ENCODE measurements around the gene TPT1.
A peak's percentile ranks its signal among the peaks of the same experiment; 100 is the strongest.
"Not testable (repeated sequence)": the region's sequence is repeated elsewhere in the genome, so short reads cannot be mapped to it uniquely, and the experiment has no call there.

Gene TPT1

DNA sequence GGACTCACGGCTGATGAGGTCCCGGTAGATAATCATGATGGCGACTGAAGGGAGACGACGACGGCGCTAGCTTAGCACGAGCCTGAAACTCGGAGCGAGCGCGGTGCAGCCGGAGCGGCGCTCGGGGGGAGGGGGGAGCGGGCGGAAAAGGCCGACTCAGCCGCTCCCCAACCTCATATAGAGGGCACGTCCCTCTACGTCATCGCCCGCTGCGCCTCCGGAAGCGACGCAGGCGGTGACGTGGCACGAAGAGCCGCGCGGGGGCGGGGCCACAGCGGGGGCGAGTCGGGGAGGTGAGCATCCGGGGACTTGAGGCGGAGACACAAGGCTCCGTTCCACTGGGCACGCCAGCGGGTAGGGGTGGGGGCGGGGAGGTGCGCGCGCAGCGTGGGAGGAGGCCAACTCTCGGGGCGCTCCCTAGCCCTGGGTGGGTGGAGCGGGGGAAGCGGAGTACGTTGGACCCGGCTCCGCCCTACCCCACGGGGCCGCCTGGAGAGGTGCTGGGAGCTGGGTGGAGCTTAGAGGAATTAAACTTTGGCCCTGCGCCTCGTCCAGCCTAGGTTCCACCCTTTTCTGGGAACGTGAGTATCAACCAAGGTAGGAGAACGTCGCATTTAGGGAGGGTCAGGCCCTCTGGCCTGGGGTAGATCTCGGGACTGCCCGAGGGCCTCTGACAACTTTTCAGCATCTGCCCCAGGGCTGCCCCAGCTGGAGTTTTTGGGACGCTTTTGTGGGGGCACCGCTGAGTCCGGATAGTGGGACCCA is at the start of gene TPT1:
Gene TPT1 (minus strand): TSS at position 150 of the 765 bp plus-strand sequence. CDS start 114 bp downstream, at position 36.
- DNase-seq: peak; percentile 100

DNA sequence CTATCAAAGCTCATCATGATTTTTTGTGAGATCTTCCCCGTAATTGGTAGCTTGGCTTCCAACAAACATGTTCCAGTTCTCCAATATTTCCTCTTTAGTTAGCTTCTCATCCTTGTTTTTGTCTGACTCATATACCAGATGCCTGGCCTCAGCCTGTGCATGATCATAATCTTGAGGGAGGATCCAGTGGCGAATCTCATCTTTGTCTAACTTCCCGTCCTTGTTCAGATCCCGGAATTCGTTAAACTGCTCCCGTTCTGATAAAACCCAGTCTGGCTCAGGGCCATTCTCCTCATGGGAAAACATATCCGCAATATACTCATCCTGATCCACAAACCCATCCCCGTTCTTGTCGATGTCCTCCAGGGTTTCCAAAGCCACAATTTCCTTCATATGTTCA is 49.4 kb upstream of the TPT1 start:
- not testable (repeated sequence) for DNase-seq

DNA sequence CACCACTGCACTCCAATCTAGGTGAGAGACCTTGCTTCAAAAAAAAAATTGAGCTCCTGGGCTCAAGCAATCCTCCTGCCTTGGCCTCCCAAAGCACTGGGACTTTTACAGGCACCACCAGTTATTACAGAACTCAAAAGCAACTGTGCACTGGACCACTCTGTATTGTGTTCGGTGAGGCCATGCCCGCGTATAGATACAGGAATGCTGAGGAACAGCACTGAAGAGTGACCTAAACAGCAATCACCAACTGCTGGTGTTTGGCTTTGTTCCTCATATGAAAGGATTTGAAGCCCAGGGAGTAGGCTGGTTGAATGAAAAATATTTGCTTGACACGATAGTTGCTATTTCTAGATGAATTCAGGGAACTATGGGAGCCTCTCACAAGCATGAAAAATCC is 47.7 kb upstream of the TPT1 start:
- no peak for DNase-seq

DNA sequence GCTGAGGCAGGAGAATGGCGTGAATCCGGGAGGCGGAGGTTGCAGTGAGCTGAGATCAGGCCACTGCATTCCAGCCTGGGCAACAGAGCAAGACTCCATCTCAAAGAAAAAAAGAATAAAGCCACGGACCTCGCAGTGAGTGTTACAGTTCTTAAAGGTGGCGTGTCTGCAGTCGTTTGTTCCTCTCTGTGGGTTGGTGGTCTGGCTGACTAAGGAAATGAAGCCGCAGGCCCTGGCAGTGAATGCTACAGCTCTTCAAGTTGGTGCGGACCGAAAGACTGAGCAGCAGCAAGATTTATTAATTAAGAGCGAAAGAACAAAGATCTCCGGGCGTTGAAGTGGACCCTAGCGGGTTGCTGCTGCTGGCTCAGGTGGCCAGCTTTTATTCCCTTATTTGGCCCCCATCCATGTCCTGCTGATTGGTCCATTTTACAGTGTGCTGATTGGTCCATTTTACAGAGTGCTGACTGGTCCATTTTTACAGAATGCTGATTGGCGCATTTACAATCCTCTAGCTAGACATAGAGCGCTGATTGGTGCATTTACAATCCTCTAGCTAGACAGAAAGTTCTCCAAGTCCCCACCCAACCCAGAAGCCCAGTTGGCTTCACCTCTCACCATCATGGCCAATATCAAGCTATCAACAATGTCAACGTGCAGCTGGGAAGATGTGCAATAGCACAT is 46.1 kb upstream of the TPT1 start:
- not testable (repeated sequence) for DNase-seq

DNA sequence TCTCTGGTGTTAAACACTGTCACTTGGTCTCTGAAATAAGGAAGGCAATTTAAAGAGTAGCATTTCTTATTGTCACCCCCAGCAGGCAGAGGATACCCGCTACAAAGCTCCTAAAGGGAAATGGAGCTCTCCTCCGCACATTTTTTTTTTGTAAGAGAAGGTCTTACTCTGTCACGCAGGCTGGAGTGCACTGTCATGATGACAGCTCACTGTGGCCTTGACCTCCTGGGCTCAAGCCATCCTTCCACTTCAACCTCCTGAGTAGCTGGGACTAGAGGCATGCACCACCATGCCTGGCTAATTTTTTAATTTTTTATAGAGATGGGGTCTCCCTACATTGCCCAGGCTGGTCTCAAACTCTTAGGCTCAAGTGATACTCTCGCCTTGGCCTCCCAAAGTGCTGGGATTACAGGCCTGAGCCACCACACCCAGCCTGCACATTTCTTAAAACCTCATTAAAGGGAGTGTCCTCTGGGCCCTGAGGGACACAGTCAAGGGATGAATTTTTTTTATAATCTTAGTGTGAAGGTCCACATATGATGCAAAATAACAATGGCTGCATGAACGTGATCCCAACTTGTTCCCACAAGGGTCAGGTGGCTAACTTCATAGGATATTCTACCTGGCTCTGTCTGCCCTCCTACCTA is 45.0 kb upstream of the TPT1 start:
- no peak for DNase-seq

DNA sequence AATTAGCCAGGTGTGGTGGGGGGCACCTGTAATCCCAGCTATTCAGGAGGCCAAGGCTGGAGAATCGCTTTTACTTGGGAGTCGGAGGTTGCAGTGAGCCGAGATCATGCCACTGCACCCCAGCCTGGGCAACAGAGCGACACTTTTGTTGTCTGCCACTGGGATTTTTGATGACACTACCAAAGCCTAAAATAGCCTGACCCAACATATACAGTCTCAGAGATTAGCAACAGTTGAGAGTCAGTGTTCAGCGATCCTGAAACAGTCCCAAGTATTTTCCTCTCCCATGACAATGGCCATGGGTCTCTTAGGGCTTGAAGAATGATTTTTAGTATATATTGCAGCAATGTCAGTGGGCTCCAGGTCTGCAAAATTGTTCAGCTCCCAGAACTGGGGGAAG is 44.3 kb upstream of the TPT1 start:
- no peak for DNase-seq

DNA sequence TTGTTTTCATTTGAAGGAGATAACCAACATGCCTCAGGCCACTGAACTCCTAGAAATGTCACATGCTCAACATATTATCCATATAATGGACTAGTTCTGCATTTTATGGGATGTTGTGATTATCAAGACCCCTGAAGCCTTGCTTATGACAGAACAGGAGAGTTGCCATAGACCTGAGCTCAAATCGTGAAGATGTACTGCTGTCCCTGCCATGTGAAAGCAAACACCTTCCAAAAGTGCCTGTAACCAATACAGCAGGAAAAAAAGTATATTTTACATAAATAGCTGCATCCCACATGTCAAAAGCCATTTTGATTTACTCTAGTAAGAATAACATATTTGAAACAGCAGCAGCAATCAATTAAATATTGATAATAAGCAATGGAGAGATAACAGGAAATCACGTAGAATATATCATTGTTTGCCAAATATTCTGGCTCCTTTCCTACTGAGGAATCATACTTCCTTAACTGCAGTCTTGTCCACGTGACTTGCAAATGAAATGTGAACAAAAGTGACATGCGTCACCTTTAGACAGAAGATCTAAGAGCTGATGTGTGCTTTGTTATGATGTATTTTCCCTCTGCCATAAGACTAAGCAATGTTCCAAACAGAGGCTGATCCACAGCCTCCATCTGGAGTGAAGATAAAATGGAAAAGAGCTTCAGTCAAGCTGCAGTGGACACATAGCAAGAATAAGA is 43.6 kb upstream of the TPT1 start:
- no peak for DNase-seq

DNA sequence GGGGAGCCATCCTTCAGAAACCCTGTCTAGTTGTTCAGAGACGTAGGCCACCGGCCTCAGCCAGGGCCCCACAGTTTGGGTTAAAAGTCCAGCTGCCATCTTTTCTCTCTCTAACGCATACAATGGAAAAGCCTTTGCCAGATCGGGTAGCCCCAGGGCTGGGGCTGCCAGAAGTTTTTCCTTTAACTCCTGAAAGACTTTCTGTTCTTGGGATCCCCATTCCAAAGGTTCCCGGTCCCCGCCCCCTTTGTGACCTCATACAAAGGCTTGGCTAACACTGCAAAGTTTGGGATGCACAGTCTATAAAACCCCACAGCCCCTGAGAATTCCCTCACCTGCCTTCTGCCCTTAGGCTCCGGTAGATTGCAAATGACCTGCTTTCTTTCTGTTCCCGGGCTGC is 41.8 kb upstream of the TPT1 start:
- not testable (repeated sequence) for DNase-seq

DNA sequence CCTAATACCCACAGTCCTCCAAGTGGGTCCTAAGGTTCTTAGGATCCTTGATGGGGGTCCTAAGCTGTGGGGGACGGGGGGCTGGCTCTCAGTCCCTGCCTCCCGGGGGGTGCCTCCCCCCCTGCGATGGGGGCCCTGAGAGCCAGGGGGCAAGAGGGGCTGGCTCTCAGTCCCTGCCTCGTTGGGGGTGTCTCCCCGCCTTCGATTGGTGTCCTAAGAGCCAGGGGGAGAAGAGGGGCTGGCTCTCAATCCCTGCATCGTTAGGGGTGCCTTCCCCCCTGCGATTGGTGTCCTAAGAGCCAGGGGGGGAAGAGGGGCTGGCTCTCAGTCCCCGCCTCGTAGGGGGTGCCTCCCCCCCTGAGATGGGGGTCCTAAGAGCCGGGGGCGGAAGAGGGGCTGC is 40.2 kb upstream of the TPT1 start:
- DNase-seq: no peak

DNA sequence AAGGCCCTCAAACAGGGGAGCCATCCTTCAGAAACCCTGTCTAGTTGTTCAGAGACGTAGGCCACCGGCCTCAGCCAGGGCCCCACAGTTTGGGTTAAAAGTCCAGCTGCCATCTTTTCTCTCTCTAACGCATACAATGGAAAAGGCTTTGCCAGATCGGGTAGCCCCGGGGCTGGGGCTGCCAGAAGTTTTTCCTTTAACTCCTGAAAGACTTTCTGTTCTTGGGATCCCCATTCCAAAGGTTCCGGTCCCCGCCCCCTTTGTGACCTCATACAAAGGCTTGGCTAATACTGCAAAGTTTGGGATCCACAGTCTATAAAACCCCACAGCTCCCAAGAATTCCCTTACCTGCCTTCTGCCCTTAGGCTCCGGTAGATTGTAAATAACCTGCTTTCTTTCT is 39.7 kb upstream of the TPT1 start:
- not testable (repeated sequence) for DNase-seq

DNA sequence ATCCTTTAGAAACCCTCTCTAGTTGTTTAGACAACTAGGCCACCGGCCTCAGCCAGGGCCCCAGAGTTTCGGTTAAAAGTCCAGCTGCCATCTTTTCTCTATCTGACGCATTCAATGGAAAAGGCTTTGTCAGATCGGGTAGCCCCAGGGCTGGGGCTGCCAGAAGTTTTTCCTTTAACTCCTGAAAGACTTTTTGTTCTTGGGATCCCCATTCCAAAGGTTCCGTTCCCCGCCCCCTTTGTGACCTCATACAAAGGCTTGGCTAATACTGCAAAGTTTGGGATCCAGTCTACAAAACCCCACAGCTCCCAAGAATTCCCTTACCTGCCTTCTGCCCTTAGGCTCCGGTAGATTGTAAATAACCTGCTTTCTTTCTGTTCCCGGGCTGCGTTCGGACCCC is 38.5 kb upstream of the TPT1 start:
- not testable (repeated sequence) for DNase-seq

DNA sequence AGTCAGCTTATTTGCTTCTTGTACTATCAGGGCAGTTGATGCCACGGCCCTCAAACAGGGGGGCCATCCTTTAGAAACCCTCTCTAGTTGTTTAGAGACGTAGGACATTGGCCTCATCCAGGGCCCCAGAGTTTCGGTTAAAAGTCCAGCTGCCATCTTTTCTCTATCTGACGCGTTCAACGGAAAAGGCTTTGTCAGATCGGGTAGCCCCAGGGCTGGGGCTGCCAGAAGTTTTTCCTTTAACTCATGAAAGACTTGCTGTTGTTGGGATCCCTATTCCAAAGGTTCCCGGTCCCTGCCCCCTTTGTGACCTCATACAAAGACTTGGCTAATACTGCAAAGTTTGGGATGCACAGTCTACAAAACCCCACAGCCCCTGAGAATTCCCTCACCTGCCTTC is 37.8 kb upstream of the TPT1 start:
- not testable (repeated sequence) for DNase-seq

DNA sequence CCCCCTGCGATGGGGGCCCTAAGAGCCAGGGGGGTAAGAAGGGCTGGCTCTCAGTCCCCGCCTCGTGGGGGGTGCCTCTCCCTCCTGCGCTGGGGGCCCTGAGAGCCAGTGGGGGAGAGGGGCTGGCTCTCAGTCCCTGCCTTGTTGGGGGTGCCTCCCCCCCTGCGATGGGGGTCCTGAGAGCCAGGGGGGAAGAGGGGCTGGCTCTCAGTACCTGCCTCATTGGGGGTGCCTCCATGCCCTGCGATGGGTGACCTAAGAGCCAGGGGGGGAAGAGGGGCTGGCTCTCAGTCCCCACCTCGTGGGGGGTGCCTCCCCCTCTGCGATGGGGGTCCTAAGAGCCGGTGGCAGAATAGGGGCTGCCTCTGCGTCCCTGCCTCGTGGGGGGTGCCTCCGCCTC is 36.3 kb upstream of the TPT1 start:
- DNase-seq: not testable (repeated sequence)

DNA sequence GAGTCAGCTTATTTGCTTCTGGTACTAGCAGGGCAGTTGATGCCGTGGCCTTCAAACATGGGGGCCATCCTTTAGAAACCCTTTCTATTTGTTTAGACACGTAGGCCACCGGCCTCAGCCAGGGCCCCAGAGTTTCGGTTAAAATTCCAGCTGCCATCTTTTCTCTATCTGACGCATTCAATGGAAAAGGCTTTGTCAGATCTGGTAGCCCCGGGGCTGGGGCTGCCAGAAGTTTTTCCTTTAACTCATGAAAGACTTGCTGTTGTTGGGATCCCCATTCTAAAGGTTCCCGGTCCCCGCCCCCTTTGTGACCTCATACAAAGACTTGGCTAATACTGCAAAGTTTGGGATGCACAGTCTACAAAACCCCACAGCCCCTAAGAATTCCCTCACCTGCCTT is 35.7 kb upstream of the TPT1 start:
- not testable (repeated sequence) for DNase-seq

DNA sequence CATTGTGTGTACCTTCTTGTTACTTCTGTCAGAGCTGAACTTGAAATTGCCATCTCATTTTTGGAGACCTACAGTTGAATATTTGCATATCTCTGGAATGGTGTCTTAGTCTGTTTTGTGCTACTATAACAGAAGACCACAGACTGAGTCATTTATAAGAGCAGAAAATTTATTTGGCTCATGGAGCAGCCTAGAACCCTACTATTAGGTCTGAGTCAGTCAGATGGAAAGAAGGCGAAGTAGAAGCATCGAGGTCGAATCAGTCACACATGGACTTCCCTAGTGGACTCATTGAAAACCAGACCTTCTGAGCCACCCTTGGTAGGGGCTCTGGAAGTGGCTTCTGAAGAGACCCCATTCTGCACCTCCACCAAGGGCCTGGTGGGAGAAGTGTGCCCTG is 33.9 kb upstream of the TPT1 start:
- no peak for DNase-seq

DNA sequence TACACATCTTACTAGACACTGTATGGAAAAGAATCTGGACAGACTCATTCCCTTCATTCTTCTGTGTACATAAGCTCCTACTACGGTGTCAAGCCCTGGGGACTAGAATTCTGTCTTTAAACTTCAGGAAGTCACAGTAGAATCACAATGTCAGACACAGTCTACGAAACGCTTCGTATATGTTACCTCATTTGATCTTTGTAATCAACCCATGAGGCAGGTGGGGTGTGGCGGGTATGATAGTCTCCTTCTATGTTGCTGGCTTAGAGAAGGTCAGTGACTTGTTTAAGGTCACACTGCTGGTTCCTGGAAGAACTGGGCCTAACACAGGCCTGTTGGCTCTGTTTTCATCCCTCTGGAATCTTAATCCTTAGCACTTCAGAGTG is 32.2 kb upstream of the TPT1 start:
- no peak for DNase-seq

DNA sequence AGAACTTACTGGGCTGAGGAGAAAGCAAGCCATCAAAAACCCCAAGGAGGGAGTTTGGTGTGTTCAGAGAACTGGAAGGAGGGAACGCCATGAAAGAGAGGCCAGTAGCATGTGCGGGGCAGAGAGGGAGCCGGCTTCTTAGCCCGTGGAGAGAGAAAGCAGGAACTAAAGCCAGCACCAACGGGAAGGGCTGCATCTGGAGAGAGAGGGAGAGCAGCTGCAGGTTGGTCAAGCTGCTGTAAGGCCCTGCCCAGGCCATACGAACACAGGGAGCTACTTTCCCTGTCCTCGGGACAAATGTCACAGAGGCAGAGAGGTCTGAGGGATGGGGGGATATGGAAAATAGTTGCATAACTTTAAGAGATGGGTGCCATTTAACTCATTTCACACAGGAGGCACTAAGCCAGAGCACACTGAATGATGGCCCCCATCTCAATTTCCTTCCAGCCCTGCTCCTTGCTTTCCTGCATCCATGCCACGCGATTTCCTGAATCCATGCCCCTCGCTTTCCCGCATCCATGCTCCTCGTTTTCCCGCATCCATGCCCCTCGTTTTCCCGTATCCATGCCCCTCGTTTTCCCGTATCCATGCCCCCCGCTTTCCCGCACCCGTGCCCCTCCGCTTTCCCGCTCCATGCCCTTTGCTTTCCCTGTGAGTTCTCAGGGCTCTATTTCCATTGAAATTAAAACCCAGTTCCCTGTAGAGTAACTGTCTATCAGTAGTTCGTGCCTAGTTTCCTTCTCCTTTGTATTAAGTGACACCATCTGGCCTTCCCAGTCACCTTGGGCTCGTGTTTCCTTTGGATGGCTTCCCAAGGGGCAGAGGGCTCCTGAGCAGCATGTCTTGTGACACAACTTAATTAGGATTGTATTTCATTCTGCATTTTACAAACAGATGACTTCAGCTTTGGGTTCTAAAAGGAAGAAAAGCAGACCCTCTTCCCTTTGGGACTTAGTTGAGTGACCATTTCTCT is 31.5 kb upstream of the TPT1 start:
- DNase-seq: no peak

DNA sequence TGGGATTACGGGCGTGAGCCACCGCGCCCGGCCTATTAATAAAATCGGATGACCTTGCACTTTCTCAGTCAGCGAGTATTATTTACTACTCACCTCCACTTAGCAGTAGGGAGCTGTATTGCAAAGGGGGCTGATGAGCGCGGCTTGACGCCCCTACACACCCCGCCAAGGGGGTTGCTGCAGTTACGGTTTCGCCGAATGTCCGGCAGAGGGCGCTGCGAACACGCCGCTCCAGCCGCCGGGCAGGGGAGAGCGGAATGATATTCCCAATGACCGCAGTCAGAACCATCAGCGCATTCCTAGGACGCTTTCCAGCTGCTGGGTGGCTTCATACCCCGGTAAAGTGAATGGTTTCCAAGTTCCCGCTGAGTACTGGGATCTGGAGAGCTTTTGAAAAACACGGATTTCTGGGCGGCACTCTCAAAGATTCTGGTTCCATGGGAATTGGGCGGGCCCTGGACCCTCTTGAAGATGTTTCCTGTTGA is 30.0 kb upstream of the TPT1 start:
- DNase-seq: no peak

DNA sequence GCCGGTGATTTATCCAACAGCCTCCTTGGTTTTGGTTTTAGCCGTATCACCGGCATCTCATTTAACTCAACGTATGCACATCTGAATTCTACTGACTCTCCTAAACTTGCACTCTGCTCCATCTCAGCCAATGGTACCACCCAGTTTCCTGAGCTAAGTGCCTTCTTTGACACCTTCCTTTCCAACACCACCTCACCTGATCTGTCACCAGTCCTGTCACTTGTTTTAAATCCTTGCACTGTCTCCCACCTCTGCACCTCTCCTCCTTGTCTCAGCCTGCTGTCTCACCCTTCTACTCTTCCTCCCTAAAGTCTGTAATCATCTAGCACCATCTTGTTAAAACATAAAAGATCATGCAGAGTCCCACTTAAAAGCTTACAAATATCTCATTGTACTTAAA is 28.1 kb upstream of the TPT1 start:
- DNase-seq: no peak

DNA sequence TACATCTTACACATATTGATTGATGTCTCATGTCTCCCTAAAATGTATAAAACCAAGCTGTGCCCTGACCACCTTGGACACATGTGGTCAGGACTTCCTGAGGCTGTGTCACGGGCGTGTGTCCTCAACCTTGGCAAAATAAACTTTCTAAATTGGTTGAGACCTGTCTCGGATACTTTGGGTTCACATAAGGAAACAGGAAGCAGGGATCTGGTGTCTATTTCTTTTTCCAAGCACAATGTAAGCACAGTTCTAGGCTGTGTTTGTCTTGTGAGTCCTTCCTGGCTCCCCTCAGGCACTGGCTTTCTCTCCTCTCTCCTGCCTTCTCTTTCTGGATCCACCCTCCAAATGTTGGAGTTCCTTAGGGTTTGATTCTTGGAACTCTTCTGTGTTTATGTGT is 27.6 kb upstream of the TPT1 start:
- DNase-seq: no peak

DNA sequence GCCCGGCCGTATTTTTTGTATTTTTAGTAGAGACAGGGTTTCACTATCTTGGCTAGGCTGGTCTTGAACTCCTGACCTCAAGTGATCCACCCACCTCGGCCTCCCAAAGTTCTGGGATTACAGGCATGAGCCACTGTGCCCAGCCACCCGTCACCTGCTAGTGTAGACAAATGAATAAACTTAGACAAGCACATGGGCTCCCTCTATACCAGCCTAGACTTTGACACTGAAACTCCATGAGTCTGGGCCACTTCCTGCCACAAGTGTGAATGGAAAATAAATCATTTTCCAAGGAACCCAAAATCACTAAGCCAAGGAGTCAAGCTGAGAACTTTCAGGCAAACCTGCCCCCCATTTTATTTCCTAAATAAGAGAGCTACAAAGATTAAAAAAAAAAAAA is 27.0 kb upstream of the TPT1 start:
- DNase-seq: no peak

DNA sequence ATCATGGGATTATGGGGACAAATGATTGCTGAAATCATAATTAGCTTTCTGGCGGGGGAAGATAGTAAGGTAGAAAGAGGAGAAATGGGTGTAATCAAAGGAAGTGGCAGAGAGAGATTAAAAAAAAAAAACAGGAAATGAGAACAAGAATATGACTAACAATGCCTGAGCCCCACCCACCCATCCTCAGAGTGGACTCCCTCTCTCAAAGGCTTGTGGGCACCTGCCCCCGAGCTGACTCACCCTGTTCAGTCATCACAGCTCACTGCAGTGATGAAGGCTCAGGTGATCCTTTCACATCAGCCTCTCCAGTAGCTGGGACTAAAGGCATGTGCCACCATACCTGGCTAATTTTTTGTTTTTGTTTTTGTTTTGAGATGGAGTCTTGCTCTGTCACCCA is 26.4 kb upstream of the TPT1 start:
- peak; percentile 88 for DNase-seq
